Endothelial cell of umbilical vein (primary cell): Measurements from ENCODE around the gene CCDC138. TPM values are rescaled to one million over a fixed set of nuclear protein-coding genes. Genes with fewer than 3 reads are reported as not detected.

Source experiments
- BruUV-seq: library from RNA; stranded (reverse); fragments of 400-500 nt; replicated peaks from 2 replicates; lab custom pipeline; 2021; lab: Mats Ljungman, UMichigan
- CTCF ChIA-PET: fragments of 300-600, 350-600 bp; sonication (Branson Sonifier 250); formaldehyde crosslinking; loops from one replicate; lab custom pipeline; 2021; ENCODE audit warnings: antibody characterized with exemption, inconsistent platforms; lab: Charles Lee
- POLR2A ChIA-PET: fragments of 300-600, 350-600 bp; sonication (Branson Sonifier 250); formaldehyde crosslinking; loops from one replicate; lab custom pipeline; 2021; ENCODE audit warnings: antibody characterized with exemption, inconsistent platforms; lab: Charles Lee
- DNase-seq: peaks from one replicate; pipeline ENCODE4 v3.0.0-alpha.2; 2011; ENCODE audit warnings: low read depth, low spot score
- FAIRE-seq: peaks from 2 replicates; lab custom pipeline; 2011; peaks lifted over from hg19 to GRCh38; lab: Jason Lieb, UNC
- H2AFZ ChIP-seq: 2 replicates; pipeline ENCODE4 v1.6.0; 2012; ENCODE audit warnings: low read depth, low read length, control low read depth, inconsistent platforms
- H3K27ac ChIP-seq: 2 replicates; pipeline ENCODE4 v1.5.1; 2011; ENCODE audit warnings: low read depth, mild to moderate bottlenecking, control low read depth, low read length, moderate library complexity; ENCODE audit not compliant: insufficient read depth
- H3K27me3 ChIP-seq, 2 experiments: 2 replicates each; pipeline versions ENCODE4 v1.6.0 to v1.6.1; 2011; ENCODE audit warnings: low read length in 2 of 2, mixed read lengths in 1 of 2; ENCODE audit not compliant: control insufficient read depth in 2 of 2, insufficient read depth in 2 of 2
- H3K36me3 ChIP-seq, 2 experiments: 2 replicates in 1 of 2; 3 replicates in 1 of 2; pipeline ENCODE4 v1.5.1; 2011; ENCODE audit warnings: low read length in 2 of 2, mild to moderate bottlenecking in 1 of 2, moderate library complexity in 1 of 2; ENCODE audit not compliant: control insufficient read depth in 2 of 2, insufficient read depth in 2 of 2; ENCODE audit errors: extremely low read depth in 1 of 2
- H3K4me1 ChIP-seq: 3 replicates; pipeline ENCODE4 v1.5.1; 2011; ENCODE audit warnings: mild to moderate bottlenecking, low read length; ENCODE audit not compliant: control insufficient read depth, insufficient read depth; ENCODE audit errors: extremely low read depth
- H3K4me2 ChIP-seq: 2 replicates; pipeline ENCODE4 v1.6.1; 2011; ENCODE audit warnings: low read length, control low read depth, mixed read lengths; ENCODE audit not compliant: insufficient read depth
- H3K4me3 ChIP-seq, 3 experiments: fragments of 200-600 bp in 1 of 3; sonication (generic), shearing (Covaris generic) in 1 of 3; replicated peaks in 1 of 3; 2 replicates each; pipeline ENCODE4 v1.5.1; 2011 to 2016; ENCODE audit warnings: control low read depth in 3 of 3, low read length in 3 of 3, mild to moderate bottlenecking in 2 of 3, inconsistent platforms in 1 of 3, low read depth in 1 of 3, moderate library complexity in 1 of 3; ENCODE audit not compliant: insufficient read depth in 1 of 3
- H3K79me2 ChIP-seq: 2 replicates; pipeline ENCODE4 v1.6.0; 2012; ENCODE audit warnings: low read length, inconsistent platforms; ENCODE audit not compliant: control insufficient read depth, insufficient read depth
- H3K9ac ChIP-seq: replicated peaks from 2 replicates; pipeline ENCODE3; 2011; ENCODE audit warnings: low read length, control low read depth; ENCODE audit not compliant: insufficient read depth; ENCODE audit errors: extremely low read depth
- H3K9me1 ChIP-seq: replicated peaks from 3 replicates; pipeline ENCODE4 v1.6.0; 2011; ENCODE audit warnings: mild to moderate bottlenecking, low read length; ENCODE audit not compliant: control insufficient read depth, insufficient read depth; ENCODE audit errors: extremely low read depth
- H3K9me3 ChIP-seq: replicated peaks from 2 replicates; pipeline ENCODE4 v1.5.1; 2012; ENCODE audit warnings: low read length, inconsistent platforms; ENCODE audit not compliant: control insufficient read depth, insufficient read depth
- H4K20me1 ChIP-seq: replicated peaks from 2 replicates; pipeline ENCODE3; 2011; ENCODE audit warnings: mild to moderate bottlenecking, low read length; ENCODE audit not compliant: control insufficient read depth, insufficient read depth; ENCODE audit errors: extremely low read depth
- CTCF ChIP-seq, 2 donors: IDR thresholded peaks; 1 replicate in 1 of 2; 2 replicates in 1 of 2; pipeline ENCODE4 v1.5.1; 2011; ENCODE audit warnings: low read length in 2 of 2, mild to moderate bottlenecking in 2 of 2, moderate library complexity in 2 of 2, control low read depth in 1 of 2, inconsistent platforms in 1 of 2, low read depth in 1 of 2; ENCODE audit not compliant: insufficient read depth in 1 of 2; ENCODE audit errors: extremely low read depth in 1 of 2
- EZH2 ChIP-seq: IDR thresholded peaks from 2 replicates; pipeline ENCODE4 v1.6.1; 2012; ENCODE audit warnings: borderline replicate concordance, low read depth, mild to moderate bottlenecking, moderate library complexity, low read length, inconsistent platforms; ENCODE audit not compliant: severe bottlenecking
- FOS ChIP-seq: IDR thresholded peaks from 2 replicates; pipeline ENCODE4 v1.6.1; 2011; ENCODE audit warnings: mild to moderate bottlenecking, low read length, moderate library complexity, borderline replicate concordance; ENCODE audit not compliant: insufficient read depth
- GATA2 ChIP-seq: IDR thresholded peaks from 2 replicates; pipeline ENCODE4 v1.7.0; 2011; ENCODE audit warnings: low read depth, mild to moderate bottlenecking, moderate library complexity, mixed read lengths, low read length; ENCODE audit not compliant: insufficient read length, insufficient read depth
- JUN ChIP-seq: IDR thresholded peaks from 2 replicates; pipeline ENCODE4 v1.6.1; 2011; ENCODE audit warnings: borderline replicate concordance, low read depth; ENCODE audit not compliant: insufficient read length, insufficient read depth
- MAX ChIP-seq: IDR thresholded peaks from 2 replicates; pipeline ENCODE4 v1.6.1; 2011; ENCODE audit not compliant: insufficient read depth, insufficient read length
- MYC ChIP-seq: IDR thresholded peaks from one replicate; pipeline ENCODE4 v1.6.1; 2011; ENCODE audit warnings: mild to moderate bottlenecking, low read depth, low read length
- POLR2A ChIP-seq: IDR thresholded peaks from 2 replicates; pipeline ENCODE4 v1.6.1; 2012; ENCODE audit warnings: low read depth, mild to moderate bottlenecking, control low read depth, low read length
- POLR2AphosphoS5 ChIP-seq: IDR thresholded peaks from 2 replicates; pipeline ENCODE4 v1.6.1; 2012; ENCODE audit warnings: low read depth, mild to moderate bottlenecking, control low read depth, low read length, moderate library complexity; ENCODE audit not compliant: insufficient read depth
- dilution Hi-C: fragments of 300-500 bp; cut with MboI; formaldehyde crosslinking; loops from one replicate; pipeline ENCODE4 v1.15.0; 2019; ENCODE audit warnings: low sequenced_read_pairs; ENCODE audit not compliant: extremely low pct_ligation_motif_present
- intact Hi-C: fragments of 100-400 bp; cut with micrococcal nuclease; formaldehyde crosslinking; loops from one replicate; pipeline ENCODE4 v1.10.0; 2022
- polyA plus RNA-seq, 4 experiments: library from polyadenylated mRNA; depleted of rRNA in 3 of 4; stranded (reverse) in 3 of 4; unstranded in 1 of 4; fragments of >200 nt; gene quantifications; 2 replicates each; pipeline versions ENCODE4 v1.2.1 to v1.2.3, GENCODE V29; 2011 to 2012; ENCODE audit warnings: missing spikeins in 1 of 4
- total RNA-seq: library from RNA; stranded (reverse); gene quantifications from 2 replicates; pipeline ENCODE4 v1.2.3, GENCODE V29; 2021

The CCDC138 gene
- total and polyA plus RNA-seq, 2 donors (not counting 3 experiments of a cell fraction or from before 2014, with no cell fraction given) = 1.5 to 10.8 TPM

GRCh38 chr2:108905906-108906305, 119.3 kb downstream of the CCDC138 start:
- H3K9me1 ChIP-seq = no peaks in the 10 kb centered on the region
- intact Hi-C loops (no loop called here), dilution Hi-C loops (no loop called here)
- H4K20me1 ChIP-seq = no peaks in the 10 kb centered on the region
- ChIA-PET POLR2A (no interaction called here), CTCF (no interaction called here)
- no peak for TF ChIP-seq MAX
- no peak for TF ChIP-seq EZH2
- no peak for TF ChIP-seq POLR2A
- TF ChIP-seq FOS = no peak
- TF ChIP-seq POLR2AphosphoS5 = no peak
- no peak for TF ChIP-seq GATA2
- no peak for TF ChIP-seq MYC
- TF ChIP-seq CTCF (IDR thresholded peaks at IDR 0.05; ENCODE audit: extremely low read depth in 1 of 2, insufficient read depth in 1 of 2, low read depth in 1 of 2, low read length in 2 of 2) = no peak
- no peak for TF ChIP-seq JUN
- H3K27me3 ChIP-seq = peaks cover 2 to 11% of the 10 kb centered on the region in 2 experiments
- no peaks in the 10 kb centered on the region for H3K36me3 ChIP-seq
- H2AFZ ChIP-seq = no peak overlapping the region
- H3K9me3 ChIP-seq = no peaks in the 10 kb centered on the region
- no TSS peak for BruUV-seq
- no peak overlapping the region for H3K4me2 ChIP-seq
- DNase-seq (no peak), FAIRE-seq (no peak)
- no peak overlapping the region for H3K4me3 ChIP-seq
- H3K79me2 ChIP-seq = no peaks in the 10 kb centered on the region
- H3K27ac ChIP-seq = no peak overlapping the region
- no peak overlapping the region for H3K9ac ChIP-seq
- no peaks in the 10 kb centered on the region for H3K4me1 ChIP-seq
